ENCODE measurements around the gene LGI2. TPM values are rescaled to one million over a fixed set of nuclear protein-coding genes. Genes with fewer than 3 reads are reported as not detected.
A peak's percentile ranks its signal among the peaks of the same experiment; 100 is the strongest.

LGI2 gene, protein sequence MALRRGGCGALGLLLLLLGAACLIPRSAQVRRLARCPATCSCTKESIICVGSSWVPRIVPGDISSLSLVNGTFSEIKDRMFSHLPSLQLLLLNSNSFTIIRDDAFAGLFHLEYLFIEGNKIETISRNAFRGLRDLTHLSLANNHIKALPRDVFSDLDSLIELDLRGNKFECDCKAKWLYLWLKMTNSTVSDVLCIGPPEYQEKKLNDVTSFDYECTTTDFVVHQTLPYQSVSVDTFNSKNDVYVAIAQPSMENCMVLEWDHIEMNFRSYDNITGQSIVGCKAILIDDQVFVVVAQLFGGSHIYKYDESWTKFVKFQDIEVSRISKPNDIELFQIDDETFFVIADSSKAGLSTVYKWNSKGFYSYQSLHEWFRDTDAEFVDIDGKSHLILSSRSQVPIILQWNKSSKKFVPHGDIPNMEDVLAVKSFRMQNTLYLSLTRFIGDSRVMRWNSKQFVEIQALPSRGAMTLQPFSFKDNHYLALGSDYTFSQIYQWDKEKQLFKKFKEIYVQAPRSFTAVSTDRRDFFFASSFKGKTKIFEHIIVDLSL
- 0.56 and 0.99 TPM in 2 replicates for total RNA-seq (ENCODE audit: low replicate concordance)

DNA sequence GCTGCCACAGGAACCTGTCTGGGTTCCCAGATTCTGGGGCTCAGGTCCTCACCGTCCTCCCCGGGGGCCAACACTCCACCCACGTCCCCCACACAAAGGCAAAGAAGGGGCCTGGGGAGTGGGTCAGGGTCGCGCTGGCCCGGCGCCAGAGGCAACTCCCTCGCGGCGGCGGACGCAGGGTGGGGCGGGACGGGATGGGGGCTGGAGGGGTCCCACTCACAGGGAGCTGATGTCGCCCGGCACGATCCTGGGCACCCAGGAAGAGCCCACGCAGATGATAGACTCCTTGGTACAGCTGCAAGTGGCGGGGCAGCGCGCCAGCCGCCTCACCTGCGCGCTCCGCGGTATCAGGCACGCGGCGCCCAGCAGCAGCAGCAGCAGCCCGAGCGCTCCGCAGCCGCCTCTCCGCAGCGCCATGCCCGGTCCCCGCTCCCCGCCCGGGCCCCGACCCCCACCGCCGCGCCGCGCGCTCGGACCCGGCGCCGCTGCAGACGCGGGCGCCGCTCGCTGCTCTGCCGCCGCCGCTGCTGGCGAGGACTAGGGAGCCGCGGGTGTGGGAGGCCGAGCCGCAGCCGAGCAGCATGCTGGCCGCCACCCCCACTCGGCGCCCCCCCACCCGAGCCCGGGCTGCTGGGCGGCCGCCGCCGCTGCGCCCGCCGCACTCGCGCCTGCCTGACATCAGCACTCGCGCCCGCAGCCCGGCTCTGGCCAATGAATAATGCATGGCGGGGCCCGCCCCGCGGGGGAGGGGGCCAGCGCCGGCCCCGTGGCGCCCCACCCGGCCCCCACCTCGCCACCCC lies at the start of gene LGI2:
Gene LGI2 (minus strand): TSS at position 670 of the 800 bp plus-strand sequence. CDS start 253 bp downstream, at position 417.
- Mint-ChIP-seq H3K36me3 (peaks cover 8% of the 10 kb centered on the region), H3K27ac (peak within 1 kb of the TSS; percentile 68), H3K4me3 (peak within 1 kb of the TSS; percentile 88), H3K9me3 (peaks cover 8% of the 10 kb centered on the region), H3K27me3 (ENCODE audit: insufficient read depth, low read depth) (peaks cover 13% of the 10 kb centered on the region), H3K4me1 (peaks cover 41% of the 10 kb centered on the region)
- DNase-seq (ENCODE audit: low spot score) = peak; percentile 76
- Histone ChIP-seq H3K27ac (no peak within 1 kb of the TSS), H3K4me1 (peaks cover 18% of the 10 kb centered on the region), H3K79me2 (ENCODE audit: low read depth) (no peaks in the 10 kb centered on the region), H3K9me3 (ENCODE audit: low read depth) (no peaks in the 10 kb centered on the region), H3K9ac (no peak within 1 kb of the TSS), H2AFZ (replicated peaks) (peak within 1 kb of the TSS; percentile 89), H3K4me2 (peak within 1 kb of the TSS; percentile 98), H3K36me3 (no peaks in the 10 kb centered on the region), H3K27me3 (peaks cover 54% of the 10 kb centered on the region), H4K20me1 (ENCODE audit: low read depth) (no peaks in the 10 kb centered on the region), H3K4me3 (peak within 1 kb of the TSS; percentile 64), H3F3A (ENCODE audit: low read depth) (peaks cover 12% of the 10 kb centered on the region)
- TF ChIP-seq EZH2 (IDR thresholded peaks at IDR 0.05) (no peak), EZH2phosphoT487 (IDR thresholded peaks at IDR 0.05) (peak; percentile 37)

DNA sequence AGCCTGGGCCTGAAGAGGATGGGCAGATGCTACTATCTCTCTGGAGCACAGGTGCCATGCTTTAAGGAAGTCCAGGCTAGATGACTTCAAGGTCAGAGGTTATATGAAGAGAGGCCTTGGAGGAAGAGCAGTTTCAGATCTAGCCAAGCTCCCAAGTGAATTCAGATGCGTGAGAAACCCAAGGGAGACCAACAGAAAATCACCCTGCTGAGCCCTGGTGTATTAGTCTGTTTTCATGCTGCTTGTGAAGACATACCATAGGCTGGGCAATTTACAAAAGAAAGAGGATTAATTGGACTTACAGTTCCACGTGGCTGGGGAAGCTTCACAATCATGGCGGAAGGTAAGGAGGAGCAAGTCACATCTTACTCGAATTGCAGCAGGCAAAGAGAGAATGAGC lies 47.8 kb upstream of the LGI2 start:
- no peak for DNase-seq (ENCODE audit: low spot score)
- Mint-ChIP-seq H3K36me3 (no peaks in the 10 kb centered on the region), H3K27ac (peak overlapping the region; percentile 44), H3K27me3 (ENCODE audit: insufficient read depth, low read depth) (peaks cover 6% of the 10 kb centered on the region), H3K4me3 (no peak overlapping the region), H3K4me1 (peaks cover 32% of the 10 kb centered on the region), H3K9me3 (peaks cover 6% of the 10 kb centered on the region)
- H3K9me3 ChIP-seq (ENCODE audit: low read depth) = no peaks in the 10 kb centered on the region
- TF ChIP-seq, protein P1, sequence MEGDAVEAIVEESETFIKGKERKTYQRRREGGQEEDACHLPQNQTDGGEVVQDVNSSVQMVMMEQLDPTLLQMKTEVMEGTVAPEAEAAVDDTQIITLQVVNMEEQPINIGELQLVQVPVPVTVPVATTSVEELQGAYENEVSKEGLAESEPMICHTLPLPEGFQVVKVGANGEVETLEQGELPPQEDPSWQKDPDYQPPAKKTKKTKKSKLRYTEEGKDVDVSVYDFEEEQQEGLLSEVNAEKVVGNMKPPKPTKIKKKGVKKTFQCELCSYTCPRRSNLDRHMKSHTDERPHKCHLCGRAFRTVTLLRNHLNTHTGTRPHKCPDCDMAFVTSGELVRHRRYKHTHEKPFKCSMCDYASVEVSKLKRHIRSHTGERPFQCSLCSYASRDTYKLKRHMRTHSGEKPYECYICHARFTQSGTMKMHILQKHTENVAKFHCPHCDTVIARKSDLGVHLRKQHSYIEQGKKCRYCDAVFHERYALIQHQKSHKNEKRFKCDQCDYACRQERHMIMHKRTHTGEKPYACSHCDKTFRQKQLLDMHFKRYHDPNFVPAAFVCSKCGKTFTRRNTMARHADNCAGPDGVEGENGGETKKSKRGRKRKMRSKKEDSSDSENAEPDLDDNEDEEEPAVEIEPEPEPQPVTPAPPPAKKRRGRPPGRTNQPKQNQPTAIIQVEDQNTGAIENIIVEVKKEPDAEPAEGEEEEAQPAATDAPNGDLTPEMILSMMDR (IDR thresholded peaks at IDR 0.05) = no peak
- TF ChIP-seq EZH2phosphoT487 (IDR thresholded peaks at IDR 0.05) (no peak), EZH2 (IDR thresholded peaks at IDR 0.05) (no peak)
- H3K9ac ChIP-seq = no peak overlapping the region
- H3K4me1 ChIP-seq = peaks cover 5% of the 10 kb centered on the region
- peaks cover 6% of the 10 kb centered on the region for H3F3A ChIP-seq (ENCODE audit: low read depth)
- no peak overlapping the region for H3K27ac ChIP-seq
- no peak overlapping the region for H3K4me2 ChIP-seq
- H3K36me3 ChIP-seq = no peaks in the 10 kb centered on the region
- no peaks in the 10 kb centered on the region for H3K79me2 ChIP-seq (ENCODE audit: low read depth)
- no peak overlapping the region for H2AFZ ChIP-seq (replicated peaks)
- no peaks in the 10 kb centered on the region for H4K20me1 ChIP-seq (ENCODE audit: low read depth)
- no peak overlapping the region for H3K4me3 ChIP-seq
- no peaks in the 10 kb centered on the region for H3K27me3 ChIP-seq

DNA sequence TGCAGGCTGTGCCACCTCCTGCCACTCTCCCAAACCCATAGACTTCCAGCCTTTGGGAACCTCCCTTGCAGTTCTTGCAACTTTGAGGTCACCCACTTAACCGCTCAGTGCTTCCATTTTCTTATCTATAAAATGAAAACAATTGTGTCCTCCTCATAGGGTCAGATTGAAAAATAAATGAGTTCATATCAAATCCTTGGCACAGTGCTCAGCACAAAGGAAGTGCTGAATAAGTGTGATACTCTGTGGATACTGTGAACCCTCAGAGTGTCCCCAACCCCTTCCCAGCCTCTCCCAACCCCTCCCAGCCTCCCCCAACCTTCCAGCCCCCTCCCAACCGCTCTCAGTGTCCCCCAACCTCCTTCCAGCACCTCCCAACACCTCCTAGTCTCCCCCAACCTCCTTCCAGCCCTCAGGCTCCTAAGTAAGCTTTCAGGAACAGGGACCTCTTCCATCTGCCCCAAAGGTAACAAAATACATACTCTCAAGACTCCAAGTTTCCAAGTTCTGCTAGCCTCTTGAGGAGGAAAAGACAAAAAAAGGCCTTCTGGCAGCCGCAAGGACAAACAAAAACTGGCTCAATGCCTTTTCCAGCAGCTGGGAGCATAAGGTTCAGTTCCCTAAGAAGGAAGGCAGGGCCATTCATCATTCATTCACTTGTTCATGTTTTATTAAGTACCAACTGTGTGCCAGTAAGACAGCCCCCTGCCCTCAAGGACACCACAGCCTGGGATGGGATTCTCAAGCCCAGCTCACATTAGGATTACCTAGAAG lies 46.1 kb upstream of the LGI2 start:
- no peak for DNase-seq (ENCODE audit: low spot score)
- peaks cover 5% of the 10 kb centered on the region for H3K4me1 ChIP-seq
- Mint-ChIP-seq H3K4me1 (peaks cover 32% of the 10 kb centered on the region), H3K27me3 (ENCODE audit: insufficient read depth, low read depth) (peaks cover 6% of the 10 kb centered on the region), H3K36me3 (no peaks in the 10 kb centered on the region), H3K9me3 (peaks cover 6% of the 10 kb centered on the region), H3K27ac (peak overlapping the region; percentile 26), H3K4me3 (no peak overlapping the region)
- no peak overlapping the region for H2AFZ ChIP-seq (replicated peaks)
- no peak overlapping the region for H3K9ac ChIP-seq
- H3K36me3 ChIP-seq = no peaks in the 10 kb centered on the region
- H3K27me3 ChIP-seq = no peaks in the 10 kb centered on the region
- no peak overlapping the region for H3K4me3 ChIP-seq
- no peak overlapping the region for H3K27ac ChIP-seq
- H3F3A ChIP-seq (ENCODE audit: low read depth) = peaks cover 6% of the 10 kb centered on the region
- H3K79me2 ChIP-seq (ENCODE audit: low read depth) = no peaks in the 10 kb centered on the region
- TF ChIP-seq EZH2phosphoT487 (IDR thresholded peaks at IDR 0.05) (no peak), EZH2 (IDR thresholded peaks at IDR 0.05) (no peak)
- TF ChIP-seq, protein P1 (IDR thresholded peaks at IDR 0.05) = no peak
- no peaks in the 10 kb centered on the region for H3K9me3 ChIP-seq (ENCODE audit: low read depth)
- H4K20me1 ChIP-seq (ENCODE audit: low read depth) = no peaks in the 10 kb centered on the region
- H3K4me2 ChIP-seq = no peak overlapping the region
